ENCODE data around the gene WDR93.

The WDR93 gene

DNA sequence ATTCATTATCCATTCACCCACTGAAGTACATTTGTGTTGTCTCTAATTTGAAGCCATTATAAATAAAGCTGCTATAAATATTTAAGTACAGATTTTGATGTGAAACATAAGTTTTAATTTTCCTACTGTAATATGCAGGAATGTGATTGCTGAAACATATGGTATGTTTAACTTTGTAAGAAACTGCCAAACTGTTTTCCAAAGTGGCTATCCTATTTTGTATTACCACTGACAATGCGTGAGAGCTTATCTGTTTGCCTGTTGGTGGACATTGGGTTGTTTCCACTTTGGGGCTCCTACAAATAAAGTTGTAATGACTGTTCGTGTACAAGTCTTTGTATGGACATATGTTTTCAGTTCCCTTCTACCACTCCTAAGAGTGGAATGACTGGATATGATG is 2.5 kb downstream of the WDR93 start:
- DNase-seq = no peak

GRCh38 chr15:89693696-89694095 is 3.1 kb downstream of the WDR93 start:
- no peak for DNase-seq

GRCh38 chr15:89695198-89695597 is 4.6 kb downstream of the WDR93 start:
- DNase-seq = no peak

DNA sequence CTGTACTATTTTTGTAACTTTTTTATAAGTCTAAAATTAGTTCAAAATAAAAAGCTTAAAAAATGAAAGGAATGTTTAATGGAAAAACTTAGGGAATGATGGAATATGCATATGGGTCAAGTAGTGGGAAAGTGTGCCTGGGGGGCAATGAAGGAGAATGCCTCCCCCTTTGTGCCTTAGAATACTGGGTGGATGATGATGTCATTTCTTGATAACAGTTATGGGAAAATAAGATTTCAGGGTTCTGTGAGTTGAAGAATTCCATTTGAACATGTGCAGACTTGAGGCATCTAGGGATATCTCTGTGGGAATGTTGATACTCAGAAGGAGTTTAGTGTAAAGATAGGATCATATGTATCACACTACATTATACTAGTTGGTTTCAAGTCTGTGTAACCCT is 13.8 kb downstream of the WDR93 start:
- no peak for DNase-seq

GRCh38 chr15:89707577-89707976 is 17.0 kb downstream of the WDR93 start:
- DNase-seq = no peak

DNA sequence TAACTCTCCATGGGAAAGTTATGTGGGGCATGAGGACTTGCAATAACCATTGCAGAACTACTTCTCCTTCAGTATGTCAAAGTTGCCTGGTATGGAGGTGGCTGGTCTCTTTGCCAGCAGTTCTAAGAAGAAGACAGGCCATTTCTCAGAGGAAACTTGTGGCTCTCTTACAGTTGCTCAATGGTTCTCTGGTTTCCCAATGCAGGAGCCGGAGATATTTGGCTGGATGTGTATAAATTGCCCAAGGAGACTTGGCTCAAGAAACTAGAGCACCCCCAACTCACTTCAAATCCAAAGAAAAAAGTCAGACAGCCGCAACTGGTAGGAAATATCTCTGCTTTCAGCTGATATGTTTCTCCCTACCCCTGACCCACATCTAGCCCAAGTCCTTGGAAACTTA is 24.2 kb downstream of the WDR93 start:
- DNase-seq = no peak

DNA sequence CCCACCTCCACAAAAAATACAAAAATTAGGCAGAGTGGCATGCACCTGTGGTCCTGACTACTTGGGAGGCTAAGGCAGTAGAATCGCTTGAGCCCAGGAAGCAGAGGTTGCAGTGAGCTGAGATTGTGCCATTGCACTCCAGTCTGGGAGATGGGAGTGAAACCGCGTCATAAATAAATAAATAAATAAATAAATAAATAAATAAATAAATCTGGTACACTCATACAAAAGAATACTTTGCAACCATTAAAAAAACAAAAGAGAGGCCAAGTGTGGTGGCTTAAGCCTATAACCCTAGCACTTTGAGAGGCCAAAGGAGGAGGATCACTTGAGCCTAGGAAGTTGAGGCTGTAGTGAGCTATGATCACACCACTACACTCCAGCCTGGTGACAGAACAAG is 32.4 kb downstream of the WDR93 start:
- DNase-seq = no peak

- DNase-seq = no peak
Measured at GRCh38 chr15:89724621-89725020, 34.0 kb downstream of the WDR93 start.

GRCh38 chr15:89725064-89725463 is 34.5 kb downstream of the WDR93 start:
- DNase-seq = no peak

- DNase-seq = no peak
Measured at GRCh38 chr15:89728254-89728653, 37.6 kb downstream of the WDR93 start.

DNA sequence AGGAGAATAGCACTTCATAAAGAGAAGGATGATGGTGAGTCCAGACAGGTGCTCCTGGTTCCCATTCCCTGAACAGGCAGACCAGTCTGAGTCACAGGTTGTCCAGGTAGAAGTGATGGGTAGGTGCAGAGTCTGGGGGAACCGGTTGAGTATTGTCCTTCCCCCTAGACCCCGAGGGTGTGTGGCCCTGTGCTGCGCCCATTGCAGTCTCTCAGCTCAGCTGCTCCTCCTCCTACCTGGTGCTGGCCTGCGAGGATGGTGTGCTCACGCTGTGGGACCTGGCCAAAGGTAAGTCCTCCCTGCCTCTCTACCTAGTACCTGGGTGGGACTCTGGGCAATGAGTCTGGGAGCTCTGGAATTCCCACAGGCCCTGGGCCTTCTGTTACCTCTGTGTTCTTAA is 40.7 kb downstream of the WDR93 start:
- DNase-seq = no peak

DNA sequence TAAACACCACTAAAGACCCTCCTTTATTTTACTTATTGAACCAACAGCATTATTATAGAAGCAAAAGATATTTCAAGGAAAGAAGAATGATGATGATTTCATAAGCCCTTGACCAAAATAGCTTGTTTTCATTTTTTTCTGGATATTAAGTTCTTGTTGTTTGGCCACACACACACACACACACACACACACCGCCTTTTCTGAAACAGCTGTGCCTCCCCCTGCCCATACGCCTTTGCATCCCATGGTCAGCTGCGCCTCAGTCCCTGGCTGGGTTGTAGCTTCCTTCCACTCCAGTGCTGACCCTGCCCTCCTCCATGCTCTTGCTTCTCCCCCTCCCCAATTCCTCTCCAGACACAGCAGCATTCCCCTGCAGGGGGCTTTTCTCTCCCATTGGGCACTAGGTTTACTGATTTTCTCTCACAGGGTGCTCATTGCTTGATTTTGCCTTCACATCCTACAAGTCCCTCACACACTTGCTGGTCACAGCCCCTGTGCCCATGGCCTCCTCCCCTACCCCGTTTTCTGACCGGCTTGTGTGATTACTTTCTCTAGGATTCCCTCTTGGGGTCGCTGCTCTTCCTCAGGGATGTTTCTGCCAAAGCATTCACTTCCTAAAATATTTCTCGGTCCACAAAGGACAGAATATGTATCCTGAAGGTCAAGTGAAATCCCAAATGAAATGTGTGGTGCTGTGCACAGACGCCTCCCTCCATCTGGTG is 42.0 kb downstream of the WDR93 start:
- no peak for DNase-seq

- no peak for DNase-seq
Measured at GRCh38 chr15:89735773-89736172, 45.2 kb downstream of the WDR93 start.

DNA sequence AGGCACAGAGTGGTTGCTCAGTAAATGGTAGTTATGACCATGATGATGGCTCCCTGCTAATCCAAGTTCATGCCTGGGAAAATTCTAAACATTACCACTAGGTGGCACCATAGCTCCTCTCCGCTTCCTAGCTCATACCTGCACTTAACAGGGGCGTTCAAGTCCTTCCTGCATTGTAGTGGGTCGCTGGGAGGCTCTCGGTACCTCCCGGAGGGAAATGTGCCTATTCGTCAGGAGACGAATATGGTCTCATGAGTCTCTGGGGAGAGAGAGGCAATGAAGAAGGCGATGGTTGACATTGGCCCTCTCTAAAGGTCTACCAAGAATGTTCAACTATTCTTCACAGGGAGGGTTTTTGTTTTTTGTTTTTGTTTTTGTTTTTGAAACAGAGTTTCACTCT is 49.5 kb downstream of the WDR93 start:
- peak; percentile 37 for DNase-seq

GRCh38 chr15:89743011-89743410 is 52.4 kb downstream of the WDR93 start:
- no peak for DNase-seq

GRCh38 chr15:89743594-89743993 is 53.0 kb downstream of the WDR93 start:
- no peak for DNase-seq

DNA sequence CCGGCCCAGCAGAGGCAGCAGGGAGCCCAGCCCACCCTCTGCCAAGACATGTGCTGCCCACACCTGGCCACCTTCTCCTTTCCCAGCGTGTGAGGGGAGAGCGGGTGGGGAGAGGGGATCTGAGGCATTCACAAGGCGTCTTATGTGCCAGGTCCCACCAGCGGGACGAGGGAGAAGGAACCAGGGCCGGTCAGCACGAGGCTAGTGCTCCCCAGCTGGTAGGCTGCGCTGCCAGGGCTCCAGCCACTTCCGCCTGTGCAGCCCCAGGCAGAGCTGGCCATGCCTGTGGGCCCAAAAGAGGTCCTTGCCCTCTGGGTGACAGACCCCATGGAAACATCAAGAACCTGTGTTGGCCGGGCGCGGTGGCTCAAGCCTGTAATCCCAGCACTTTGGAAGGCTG is 54.5 kb downstream of the WDR93 start:
- no peak for DNase-seq

DNA sequence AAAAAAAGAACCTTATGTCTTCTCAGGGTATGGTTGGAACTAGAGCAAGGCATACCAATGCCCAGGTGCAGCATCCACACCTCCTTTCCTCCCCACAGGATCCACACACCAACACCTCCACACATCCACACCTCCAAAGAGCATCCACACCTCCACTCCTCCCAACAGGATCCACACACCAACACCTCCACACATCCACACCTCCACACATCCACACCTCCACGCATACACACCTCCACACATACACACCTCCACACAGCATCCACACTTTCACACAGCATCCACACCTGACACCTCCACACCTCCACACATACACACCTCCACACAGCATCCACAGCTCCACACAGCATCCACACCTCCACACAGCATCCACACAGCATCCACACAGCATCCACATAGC is 55.2 kb downstream of the WDR93 start:
- DNase-seq = no peak

DNA sequence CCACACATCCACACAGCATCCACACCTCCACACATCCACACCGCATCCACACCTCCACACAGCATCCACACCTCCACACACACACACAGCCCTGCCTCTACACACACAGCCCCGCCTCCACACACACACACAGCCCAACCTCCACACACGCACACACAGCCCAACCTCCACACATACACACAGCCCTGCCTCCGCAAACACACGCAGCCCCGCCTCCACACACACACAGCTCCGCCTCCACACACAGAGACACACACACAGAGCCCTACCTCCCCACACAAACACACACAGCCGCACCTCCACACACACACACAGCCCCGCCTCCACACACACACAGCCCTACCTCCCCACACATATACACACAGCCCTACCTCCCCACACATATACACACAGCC is 55.8 kb downstream of the WDR93 start:
- DNase-seq = no peak

DNA sequence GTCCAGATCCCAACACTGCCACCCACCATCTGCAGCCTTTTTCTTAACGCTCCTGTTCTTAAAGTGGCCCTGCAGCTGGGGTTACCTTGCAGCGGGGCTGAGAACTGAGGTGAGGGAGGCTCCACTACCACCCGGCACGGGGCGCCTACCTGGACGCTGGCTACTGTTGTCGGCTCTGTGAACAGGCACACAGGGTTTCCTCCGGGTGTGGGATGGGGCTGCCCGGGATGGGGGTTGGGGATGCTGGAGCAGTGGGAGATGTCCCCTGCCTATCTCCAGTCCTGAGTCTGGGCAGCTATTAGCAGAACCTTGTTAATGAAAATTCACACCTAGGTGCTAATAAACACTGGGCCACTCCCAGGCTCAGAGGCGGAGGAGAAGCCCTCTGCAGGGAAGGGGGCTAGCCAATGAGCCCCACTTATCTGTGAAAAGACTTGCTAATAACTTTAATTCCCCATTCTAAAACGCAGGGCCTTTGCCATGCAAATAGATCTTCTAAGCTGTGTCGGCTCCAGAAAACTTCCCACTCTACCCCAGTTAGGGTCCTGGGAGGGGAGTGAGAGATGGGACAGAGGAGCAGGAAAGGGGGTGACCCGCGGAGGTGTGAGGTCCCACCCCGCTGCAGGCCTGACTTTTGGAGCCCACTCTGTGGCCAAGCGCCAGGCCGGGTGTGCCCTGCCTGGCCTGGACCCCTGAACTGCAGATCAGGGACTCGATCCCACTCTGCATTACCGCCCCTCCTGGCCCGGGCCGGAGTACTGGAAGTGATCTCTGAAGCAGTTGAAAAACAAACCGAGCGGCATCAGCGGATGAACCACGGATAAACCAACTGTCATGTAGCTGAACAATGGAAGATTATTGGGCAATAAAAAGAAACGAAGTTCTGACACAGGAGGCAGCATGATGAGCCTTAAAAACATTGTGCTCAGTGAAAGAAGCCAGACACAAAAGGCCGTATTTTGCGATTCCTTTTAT is 57.4 kb downstream of the WDR93 start:
- no peak for DNase-seq

GRCh38 chr15:89749054-89749453 is 58.4 kb downstream of the WDR93 start:
- no peak for DNase-seq

GRCh38 chr15:89749526-89749925 is 58.9 kb downstream of the WDR93 start:
- no peak for DNase-seq

GRCh38 chr15:89749951-89750559 is 59.4 kb downstream of the WDR93 start:
- DNase-seq = peak; percentile 23

Measured in NCI-H1092 (cell line).